HFFc6 (cell line): ENCODE results near the gene BLMH. TPM values are rescaled to one million over a fixed set of nuclear protein-coding genes. Genes with fewer than 3 reads are reported as not detected.

ENCODE experiments used
- DNase-seq: peaks from one replicate; pipeline ENCODE4 v3.0.0-alpha.2; 2018
- H3K27ac Mint-ChIP-seq: 2 replicates; pipeline ENCODE4 v1.8.0; 2020; ENCODE audit warnings: mild to moderate bottlenecking, mixed read lengths
- H3K27me3 Mint-ChIP-seq: 2 replicates; pipeline ENCODE4 v1.8.0; 2021; ENCODE audit warnings: mild to moderate bottlenecking, moderate library complexity, mixed read lengths; ENCODE audit not compliant: insufficient read depth
- H3K36me3 Mint-ChIP-seq: 2 replicates; pipeline ENCODE4 v1.8.0; 2021; ENCODE audit warnings: low read depth, mixed read lengths
- H3K4me1 Mint-ChIP-seq: 2 replicates; pipeline ENCODE4 v1.8.0; 2020; ENCODE audit warnings: low read depth, mixed read lengths
- H3K4me3 Mint-ChIP-seq: 2 replicates; pipeline ENCODE4 v1.8.0; 2020; ENCODE audit warnings: mild to moderate bottlenecking, moderate library complexity, mixed read lengths
- H3K9me3 Mint-ChIP-seq: 2 replicates; pipeline ENCODE4 v1.8.0; 2020; ENCODE audit warnings: mild to moderate bottlenecking, mixed read lengths
- CTCF ChIP-seq: fragments of 200-600 bp; sonication (generic); IDR thresholded peaks from 2 replicates; pipeline ENCODE4 v1.5.0; 2021; ENCODE audit warnings: antibody characterized with exemption, mild to moderate bottlenecking
- total RNA-seq, 6 experiments: library from RNA; stranded (reverse); fragmentation: NEBNext Ultra II Directional; extraction: Animal tissue kit (Norgen Biotek cat#: 25700); gene quantifications; 2 replicates in 1 of 6; 3 replicates in 5 of 6; pipeline ENCODE4 v1.2.3, GENCODE V29; 2021

Gene BLMH
- total RNA-seq, 6 experiments from 2014 or later, result 20.0 to 24.6 (median 22.4) TPM

- no peaks in the 10 kb centered on the region for H3K9me3 Mint-ChIP-seq
- peaks cover 31% of the 10 kb centered on the region for H3K4me1 Mint-ChIP-seq
- H3K4me3 Mint-ChIP-seq, result no peak overlapping the region
- no peak for TF ChIP-seq CTCF
- DNase-seq, result no peak
- H3K36me3 Mint-ChIP-seq, result peaks cover 6% of the 10 kb centered on the region; the same call in 1 of the 2 replicates
- no peak overlapping the region for H3K27ac Mint-ChIP-seq
- peaks cover 6% of the 10 kb centered on the region for H3K27me3 Mint-ChIP-seq
Observed at GRCh38 chr17:30241051-30241450, 50.7 kb downstream of the BLMH start.

DNA sequence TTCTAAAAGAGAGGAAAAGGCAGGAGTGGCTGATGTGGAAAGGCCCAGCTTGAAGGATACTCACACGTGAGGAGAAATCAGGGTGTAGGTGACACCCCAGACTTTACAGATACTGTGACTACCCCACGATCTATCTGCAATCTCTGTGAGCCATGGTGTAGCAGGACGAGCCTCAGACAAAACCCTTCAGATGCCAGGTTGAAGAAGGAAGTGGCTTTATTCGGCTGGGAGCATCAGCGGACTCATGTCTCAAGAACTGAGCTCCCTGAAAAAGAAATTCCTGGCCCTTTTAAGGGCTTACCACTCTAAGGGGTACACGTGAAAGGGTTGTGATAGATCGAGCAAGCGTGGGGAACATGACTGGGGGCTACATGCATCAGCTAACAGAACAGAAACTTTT lies 51.6 kb downstream of the BLMH start:
- no peak for TF ChIP-seq CTCF
- H3K4me3 Mint-ChIP-seq, result no peak overlapping the region
- H3K9me3 Mint-ChIP-seq, result no peaks in the 10 kb centered on the region
- H3K27me3 Mint-ChIP-seq, result peaks cover 11% of the 10 kb centered on the region
- no peak overlapping the region for H3K27ac Mint-ChIP-seq
- H3K36me3 Mint-ChIP-seq, result peaks cover 6% of the 10 kb centered on the region; the same call in 1 of the 2 replicates
- H3K4me1 Mint-ChIP-seq, result peaks cover 25% of the 10 kb centered on the region
- no peak for DNase-seq

DNA sequence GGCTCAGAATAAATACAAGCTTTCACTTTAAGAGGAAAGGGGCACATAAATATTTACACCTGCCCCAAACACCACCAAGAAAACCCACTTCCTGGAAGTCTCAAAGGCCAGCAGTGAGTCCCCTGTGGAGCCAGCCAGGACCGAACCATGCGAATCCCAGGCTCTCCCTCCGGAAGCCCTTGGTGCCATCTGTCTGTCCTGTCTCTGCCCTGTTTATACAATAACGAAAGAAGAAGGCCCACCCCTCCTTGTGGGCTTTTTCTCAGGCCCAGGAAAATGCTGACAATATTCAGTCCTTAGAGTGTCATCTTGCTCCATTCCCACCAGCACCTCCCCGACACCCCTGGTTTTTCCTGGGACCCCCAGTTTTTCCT lies 52.7 kb downstream of the BLMH start:
- Mint-ChIP-seq H3K27ac (no peak overlapping the region), H3K36me3 (peaks cover 6% of the 10 kb centered on the region; the same call in 1 of the 2 replicates), H3K9me3 (no peaks in the 10 kb centered on the region), H3K27me3 (peaks cover 20% of the 10 kb centered on the region), H3K4me1 (peaks cover 19% of the 10 kb centered on the region), H3K4me3 (no peak overlapping the region)
- DNase-seq, result no peak
- no peak for TF ChIP-seq CTCF

DNA sequence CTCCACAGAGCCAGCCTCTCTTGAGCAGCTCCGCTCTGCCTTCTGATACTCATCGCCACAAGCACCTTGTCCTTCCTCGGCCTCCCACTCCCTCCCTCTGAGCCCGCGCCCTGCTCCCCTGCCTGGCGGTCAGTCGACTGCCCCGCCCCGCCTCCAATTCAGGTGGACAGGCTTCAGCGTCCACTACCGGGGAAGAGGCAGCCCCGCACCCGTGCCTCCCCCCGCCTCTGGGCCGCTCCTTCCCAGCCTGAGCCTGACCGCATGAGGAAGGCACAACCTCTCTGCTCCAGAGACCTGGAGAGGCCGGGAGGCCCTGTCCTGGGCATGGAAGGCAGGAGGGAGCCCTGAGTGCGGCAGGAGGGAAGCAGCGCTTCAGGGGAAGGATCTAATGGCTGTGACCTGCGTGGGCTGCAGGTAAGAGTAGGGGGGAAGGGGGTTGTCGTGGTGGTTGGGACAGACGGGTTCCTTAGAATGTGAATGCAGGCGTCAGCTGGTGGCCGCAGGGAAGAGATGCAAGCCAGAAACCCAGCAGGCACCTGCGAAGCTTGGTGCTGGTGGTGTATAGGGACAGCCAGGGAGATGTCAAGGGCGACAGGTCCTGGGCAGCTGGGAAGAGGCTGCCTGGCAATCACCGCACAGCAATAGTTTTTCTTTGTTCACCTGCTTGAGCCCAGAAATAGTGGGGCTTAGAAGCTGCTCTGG lies 53.2 kb downstream of the BLMH start:
- TF ChIP-seq CTCF, result no peak
- H3K36me3 Mint-ChIP-seq, result peaks cover 3% of the 10 kb centered on the region; the same call in 1 of the 2 replicates
- H3K27ac Mint-ChIP-seq, result no peak overlapping the region
- H3K27me3 Mint-ChIP-seq, result peaks cover 23% of the 10 kb centered on the region
- H3K4me3 Mint-ChIP-seq, result no peak overlapping the region
- peaks cover 17% of the 10 kb centered on the region for H3K4me1 Mint-ChIP-seq
- no peak for DNase-seq
- H3K9me3 Mint-ChIP-seq, result no peaks in the 10 kb centered on the region

DNA sequence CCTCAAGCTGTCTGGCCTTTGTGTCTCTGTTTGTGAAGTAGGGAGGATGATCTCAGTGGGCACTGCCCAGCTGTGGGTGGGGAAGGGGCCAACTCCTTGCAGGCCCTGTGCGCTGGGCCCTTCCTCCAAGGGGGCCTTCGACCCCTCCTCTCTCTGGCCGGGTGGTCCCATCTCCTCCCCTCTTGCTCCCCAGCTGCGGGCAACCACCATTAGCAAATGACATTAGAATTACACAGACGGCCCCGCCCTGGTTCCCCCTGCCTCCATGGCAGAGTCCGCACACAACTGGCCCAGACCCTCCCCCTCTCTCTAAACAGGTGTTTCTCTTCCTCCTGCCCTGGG lies 53.8 kb downstream of the BLMH start:
- H3K36me3 Mint-ChIP-seq, result no peaks in the 10 kb centered on the region
- TF ChIP-seq CTCF, result no peak
- no peak for DNase-seq
- no peak overlapping the region for H3K27ac Mint-ChIP-seq
- no peak overlapping the region for H3K4me3 Mint-ChIP-seq
- H3K4me1 Mint-ChIP-seq, result peaks cover 19% of the 10 kb centered on the region; the same call in 1 of the 2 replicates
- no peaks in the 10 kb centered on the region for H3K9me3 Mint-ChIP-seq
- H3K27me3 Mint-ChIP-seq, result peaks cover 28% of the 10 kb centered on the region
